H1 (cell line): ENCODE measurements around the gene ESPNL. TPM values are rescaled to one million over a fixed set of nuclear protein-coding genes. Genes with fewer than 3 reads are reported as not detected.
A peak's percentile ranks its signal among the peaks of the same experiment; 100 is the strongest.

Experiments
- ASH2L ChIP-seq: fragments of 200-600, 300-600 bp; sonication (generic); IDR thresholded peaks from one replicate; pipeline ENCODE4 v1.7.1; 2017; ENCODE audit warnings: low read length
- BACH1 ChIP-seq: IDR thresholded peaks from 2 replicates; pipeline ENCODE4 v1.6.1; 2012; ENCODE audit warnings: low read length, improper control_type of control experiment
- BCL11A ChIP-seq, 2 experiments: IDR thresholded peaks; one replicate each; pipeline ENCODE4 v1.6.1; 2011; ENCODE audit warnings: low read depth in 2 of 2, low read length in 2 of 2, mild to moderate bottlenecking in 2 of 2
- CBX8 ChIP-seq: fragments of 300-800, 300-1000 bp; sonication (generic); IDR thresholded peaks from 2 replicates; pipeline ENCODE4 v1.7.1; 2016; ENCODE audit warnings: low read depth, low read length, borderline replicate concordance
- CTCF ChIP-seq, 3 experiments: IDR thresholded peaks; 1 replicate in 2 of 3; 2 replicates in 1 of 3; pipeline versions ENCODE4 v1.5.1 to v1.6.1; 2011; ENCODE audit warnings: low read length in 3 of 3, mild to moderate bottlenecking in 3 of 3, inconsistent platforms in 2 of 3, low read depth in 1 of 3, moderate library complexity in 1 of 3; ENCODE audit not compliant: insufficient read depth in 1 of 3; ENCODE audit errors: control extremely low read depth in 1 of 3
- FOSL1 ChIP-seq: IDR thresholded peaks from 2 replicates; pipeline ENCODE4 v1.6.1; 2011; ENCODE audit warnings: mild to moderate bottlenecking, low read depth, low read length, moderate library complexity; ENCODE audit not compliant: insufficient read depth
- GABPA ChIP-seq: IDR thresholded peaks from 2 replicates; pipeline ENCODE4 v1.6.1; 2011; ENCODE audit warnings: mild to moderate bottlenecking, low read length, moderate library complexity, borderline replicate concordance; ENCODE audit not compliant: insufficient read depth
- GTF2F1 ChIP-seq: IDR thresholded peaks from 2 replicates; pipeline ENCODE4 v1.6.1; 2012; ENCODE audit warnings: low read depth, low read length, improper control_type of control experiment, borderline replicate concordance
- HDAC6 ChIP-seq: IDR thresholded peaks from one replicate; pipeline ENCODE4 v1.7.1; 2012; ENCODE audit warnings: low read depth, mild to moderate bottlenecking, inconsistent platforms, low read length, moderate library complexity
- JUN ChIP-seq: IDR thresholded peaks from 2 replicates; pipeline ENCODE4 v1.6.1; 2011; ENCODE audit warnings: low read depth, mild to moderate bottlenecking, improper control_type of control experiment, low read length
- KDM1A ChIP-seq: fragments of 200-600, 300-600 bp; sonication (generic); IDR thresholded peaks from 2 replicates; pipeline ENCODE4 v1.7.1; 2016; ENCODE audit warnings: mild to moderate bottlenecking, low read length, borderline replicate concordance
- MAX ChIP-seq: IDR thresholded peaks from 2 replicates; pipeline ENCODE4 v1.6.1; 2012; ENCODE audit warnings: inconsistent platforms
- NRF1 ChIP-seq: IDR thresholded peaks from 2 replicates; pipeline ENCODE4 v1.6.1; 2011; ENCODE audit warnings: mild to moderate bottlenecking, low read depth, low read length, improper control_type of control experiment
- POU5F1 ChIP-seq: IDR thresholded peaks from 2 replicates; pipeline ENCODE4 v1.6.1; 2011; ENCODE audit warnings: low read depth, mild to moderate bottlenecking, low read length, moderate library complexity
- RFX5 ChIP-seq: IDR thresholded peaks from 2 replicates; pipeline ENCODE4 v1.6.1; 2011; ENCODE audit warnings: low read depth, low read length, improper control_type of control experiment, borderline replicate concordance
- RNF2 ChIP-seq: fragments of 200-900, 300-1000 bp; sonication (generic); IDR thresholded peaks from 2 replicates; pipeline ENCODE4 v1.7.1; 2016; ENCODE audit warnings: borderline replicate concordance, low read depth, mild to moderate bottlenecking, antibody characterized with exemption, low read length; ENCODE audit not compliant: poor library complexity, severe bottlenecking; ENCODE audit errors: missing control alignments
- SAP30 ChIP-seq: fragments of 300-600 bp; sonication (generic); IDR thresholded peaks from 2 replicates; pipeline ENCODE4 v1.7.1; 2012; ENCODE audit warnings: low read length, moderate library complexity, mild to moderate bottlenecking, inconsistent platforms; ENCODE audit not compliant: insufficient read depth, insufficient replicate concordance
- SIRT6 ChIP-seq: IDR thresholded peaks from one replicate; pipeline ENCODE4 v1.7.1; 2012; ENCODE audit warnings: low read length, inconsistent platforms
- SIX5 ChIP-seq: IDR thresholded peaks from 2 replicates; pipeline ENCODE4 v1.6.1; 2011; ENCODE audit warnings: mild to moderate bottlenecking, low read depth, low read length
- SP4 ChIP-seq: IDR thresholded peaks from 2 replicates; pipeline ENCODE4 v1.6.1; 2012; ENCODE audit warnings: low read length, inconsistent platforms
- TAF1 ChIP-seq: IDR thresholded peaks from 2 replicates; pipeline ENCODE4 v1.6.1; 2011; ENCODE audit warnings: mild to moderate bottlenecking, low read depth, low read length
- TAF7 ChIP-seq: optimal IDR thresholded peaks from 2 replicates; pipeline ENCODE3; 2011; ENCODE audit warnings: low read depth, mild to moderate bottlenecking, inconsistent platforms, low read length, moderate library complexity, borderline replicate concordance
- polyA plus RNA-seq, 7 experiments: library from polyadenylated mRNA; depleted of rRNA in 3 of 7; stranded (reverse) in 5 of 7; unstranded in 2 of 7; fragments of >200 nt in 5 of 7; fragments of 200-250 nt in 2 of 7; gene quantifications; 1 replicate in 5 of 7; 2 replicates in 1 of 7; 4 replicates in 1 of 7; pipeline versions ENCODE4 v1.2.1 to v1.2.3, GENCODE V29; 2011 to 2013; ENCODE audit warnings: missing spikeins in 2 of 7, mixed read lengths in 2 of 7
- total RNA-seq: library from RNA; stranded (reverse); fragmentation: NEBNext Ultra II Directional; extraction: Animal tissue kit (Norgen Biotek cat#: 25700); gene quantifications from 2 replicates; pipeline ENCODE4 v1.2.1, GENCODE V29; 2021

Gene ESPNL
- total and polyA plus RNA-seq, 2 of the 8 experiments (the other 6 are each of a cell fraction or from before 2014, with no cell fraction given), result 0.68 to 1.3 TPM

GRCh38 chr2:238060542-238061314, 39.4 kb upstream of the ESPNL start, which contains the start of gene SCLY (continued):
- no peak for TF ChIP-seq RNF2
- no peak for TF ChIP-seq FOSL1
- TF ChIP-seq CTCF (IDR thresholded peaks at IDR 0.05; ENCODE audit: control extremely low read depth in 1 of 3, insufficient read depth in 1 of 3, low read depth in 1 of 3, low read length in 3 of 3), result no peak
- TF ChIP-seq SIX5, result no peak
- peak; percentile 86 for TF ChIP-seq ASH2L
- no peak for TF ChIP-seq SIRT6
- TF ChIP-seq BACH1, result peak; percentile 68
- TF ChIP-seq BCL11A (IDR thresholded peaks at IDR 0.05; ENCODE audit: low read depth in 2 of 2, low read length in 2 of 2), result no peak
- TF ChIP-seq JUN, result no peak
- no peak for TF ChIP-seq SP4
- TF ChIP-seq MAX, result no peak; the same call in 1 of the 2 replicates
- TF ChIP-seq NRF1, result no peak
- no peak for TF ChIP-seq POU5F1
- no peak for TF ChIP-seq GTF2F1
- no peak for TF ChIP-seq RFX5
- TF ChIP-seq TAF1, result peak; percentile 84
- TF ChIP-seq SAP30, result no peak
- no peak for TF ChIP-seq CBX8
- no peak for TF ChIP-seq HDAC6
- TF ChIP-seq GABPA, result peak; percentile 87
- TF ChIP-seq TAF7, result peak; percentile 61
- TF ChIP-seq KDM1A, result no peak
